Activated T-helper 2 cell treated with anti-CD3 and anti-CD28 coated beads, Interferon-gamma antibody, Interleukin-2, Interleukin-4, amounts not matched to agents 10 μg/mL and 5 μg/mL and 100 μg/mL, durations not matched to agents 14 hours and 24 hours and 36 hours (primary cell): ENCODE measurements around the gene SEC61A1. TPM values are rescaled to one million over a fixed set of nuclear protein-coding genes. Genes with fewer than 3 reads are reported as not detected.

Experiments
- DNase-seq: peaks from one replicate; pipeline ENCODE4 v3.0.0; 2021; ENCODE audit warnings: low spot score
- H3K27ac Mint-ChIP-seq: one replicate; pipeline ENCODE4 v1.8.0; 2021; ENCODE audit warnings: mixed read lengths
- H3K27me3 Mint-ChIP-seq: one replicate; pipeline ENCODE4 v1.8.0; 2021; ENCODE audit warnings: low read depth, mixed read lengths
- H3K36me3 Mint-ChIP-seq: one replicate; pipeline ENCODE4 v1.8.0; 2021; ENCODE audit warnings: low read depth, mixed read lengths
- H3K4me1 Mint-ChIP-seq: one replicate; pipeline ENCODE4 v1.8.0; 2021; ENCODE audit warnings: low read depth, mixed read lengths
- H3K4me3 Mint-ChIP-seq: one replicate; pipeline ENCODE4 v1.8.0; 2021; ENCODE audit warnings: low read depth, mild to moderate bottlenecking, moderate library complexity, mixed read lengths
- H3K9me3 Mint-ChIP-seq: one replicate; pipeline ENCODE4 v1.8.0; 2021; ENCODE audit warnings: mixed read lengths
- intact Hi-C: fragments of 100-400 bp; cut with micrococcal nuclease; formaldehyde crosslinking; loops from one replicate; pipeline ENCODE4 v1.15.1; 2023
- total RNA-seq: library from RNA; stranded (reverse); gene quantifications from 2 replicates; pipeline ENCODE4 v1.2.3, GENCODE V29; 2022

The SEC61A1 gene
- total RNA-seq, 1 donor from 2014 or later, result 217 TPM

GRCh38 chr3:128064962-128065361 lies 12.7 kb downstream of the SEC61A1 start:
- no peak overlapping the region for H3K4me3 Mint-ChIP-seq
- no peaks in the 10 kb centered on the region for H3K9me3 Mint-ChIP-seq
- no peak for DNase-seq
- intact Hi-C loops, result no loop called here
- peaks cover 3% of the 10 kb centered on the region for H3K4me1 Mint-ChIP-seq
- H3K36me3 Mint-ChIP-seq, result peaks cover 90% of the 10 kb centered on the region
- H3K27ac Mint-ChIP-seq, result no peak overlapping the region
- no peaks in the 10 kb centered on the region for H3K27me3 Mint-ChIP-seq

GRCh38 chr3:128066114-128066513 lies 13.9 kb downstream of the SEC61A1 start:
- H3K4me3 Mint-ChIP-seq, result no peak overlapping the region
- H3K27me3 Mint-ChIP-seq, result no peaks in the 10 kb centered on the region
- H3K36me3 Mint-ChIP-seq, result peaks cover 90% of the 10 kb centered on the region
- peaks cover 3% of the 10 kb centered on the region for H3K4me1 Mint-ChIP-seq
- H3K27ac Mint-ChIP-seq, result no peak overlapping the region
- no peaks in the 10 kb centered on the region for H3K9me3 Mint-ChIP-seq
- intact Hi-C loops, result no loop called here
- DNase-seq, result no peak

GRCh38 chr3:128066676-128067075 lies 14.4 kb downstream of the SEC61A1 start:
- no peak for DNase-seq
- Mint-ChIP-seq H3K4me3 (no peak overlapping the region), H3K27me3 (no peaks in the 10 kb centered on the region), H3K27ac (no peak overlapping the region), H3K9me3 (no peaks in the 10 kb centered on the region), H3K4me1 (peaks cover 2% of the 10 kb centered on the region), H3K36me3 (peaks cover 87% of the 10 kb centered on the region)
- intact Hi-C loops, result no loop called here

- Mint-ChIP-seq H3K27me3 (no peaks in the 10 kb centered on the region), H3K4me3 (no peak overlapping the region), H3K4me1 (peaks cover 2% of the 10 kb centered on the region), H3K36me3 (peaks cover 82% of the 10 kb centered on the region), H3K27ac (no peak overlapping the region), H3K9me3 (no peaks in the 10 kb centered on the region)
- no peak for DNase-seq
- intact Hi-C loops, result no loop called here
Observed at GRCh38 chr3:128067489-128067888, 15.3 kb downstream of the SEC61A1 start.

- peak overlapping the region; percentile 64 for H3K27ac Mint-ChIP-seq
Observed at GRCh38 chr3:128068156-128068620, 16.0 kb downstream of the SEC61A1 start.

GRCh38 chr3:128069271-128069670 lies 17.0 kb downstream of the SEC61A1 start:
- Mint-ChIP-seq H3K27ac (no peak overlapping the region), H3K36me3 (peaks cover 69% of the 10 kb centered on the region), H3K27me3 (no peaks in the 10 kb centered on the region), H3K4me1 (no peaks in the 10 kb centered on the region), H3K4me3 (no peak overlapping the region), H3K9me3 (no peaks in the 10 kb centered on the region)
- DNase-seq, result no peak
- intact Hi-C loops, result no loop called here

More at GRCh38 chr3:128068156-128068620, 16.0 kb downstream of the SEC61A1 start:
- Mint-ChIP-seq H3K4me3 (no peak overlapping the region), H3K36me3 (peaks cover 75% of the 10 kb centered on the region), H3K9me3 (no peaks in the 10 kb centered on the region), H3K27me3 (no peaks in the 10 kb centered on the region), H3K4me1 (peaks cover 2% of the 10 kb centered on the region)
- intact Hi-C loops, result no loop called here
- DNase-seq, result no peak

GRCh38 chr3:128070898-128071591 lies 18.8 kb downstream of the SEC61A1 start:
- Mint-ChIP-seq H3K4me3 (no peak overlapping the region), H3K9me3 (no peaks in the 10 kb centered on the region), H3K27me3 (no peaks in the 10 kb centered on the region), H3K4me1 (peaks cover 6% of the 10 kb centered on the region), H3K27ac (no peak overlapping the region), H3K36me3 (peaks cover 60% of the 10 kb centered on the region)
- DNase-seq, result no peak
- intact Hi-C loops, result no loop called here

GRCh38 chr3:128071771-128072453 lies 19.7 kb downstream of the SEC61A1 start:
- intact Hi-C loops, result no loop called here
- Mint-ChIP-seq H3K4me1 (peaks cover 6% of the 10 kb centered on the region), H3K36me3 (peaks cover 53% of the 10 kb centered on the region), H3K27me3 (no peaks in the 10 kb centered on the region), H3K27ac (no peak overlapping the region), H3K4me3 (no peak overlapping the region), H3K9me3 (no peaks in the 10 kb centered on the region)
- DNase-seq, result no peak

- intact Hi-C loops, result no loop called here
- no peak for DNase-seq
- no peak overlapping the region for H3K27ac Mint-ChIP-seq
- peaks cover 6% of the 10 kb centered on the region for H3K4me1 Mint-ChIP-seq
- no peaks in the 10 kb centered on the region for H3K9me3 Mint-ChIP-seq
- no peaks in the 10 kb centered on the region for H3K27me3 Mint-ChIP-seq
- peaks cover 46% of the 10 kb centered on the region for H3K36me3 Mint-ChIP-seq
- H3K4me3 Mint-ChIP-seq, result no peak overlapping the region
Observed at GRCh38 chr3:128072454-128073184, 20.4 kb downstream of the SEC61A1 start.

- Mint-ChIP-seq H3K36me3 (peaks cover 46% of the 10 kb centered on the region), H3K4me3 (no peak overlapping the region), H3K27ac (no peak overlapping the region), H3K27me3 (no peaks in the 10 kb centered on the region), H3K9me3 (no peaks in the 10 kb centered on the region), H3K4me1 (peaks cover 6% of the 10 kb centered on the region)
- intact Hi-C loops, result no loop called here
- DNase-seq, result no peak
Observed at GRCh38 chr3:128073185-128073725, 21.0 kb downstream of the SEC61A1 start.

- peaks cover 6% of the 10 kb centered on the region for H3K4me1 Mint-ChIP-seq
- no peaks in the 10 kb centered on the region for H3K9me3 Mint-ChIP-seq
- H3K36me3 Mint-ChIP-seq, result peaks cover 46% of the 10 kb centered on the region
- H3K27me3 Mint-ChIP-seq, result no peaks in the 10 kb centered on the region
- DNase-seq, result no peak
- no peak overlapping the region for H3K4me3 Mint-ChIP-seq
- intact Hi-C loops, result loop anchor here (2.0 kb wide), 1 partner anchor 21 kb away; the partner anchor contains the start of gene SEC61A1
- no peak overlapping the region for H3K27ac Mint-ChIP-seq
Observed at GRCh38 chr3:128073807-128074206, 21.6 kb downstream of the SEC61A1 start.

GRCh38 chr3:128074851-128075521 lies 22.7 kb downstream of the SEC61A1 start:
- no peak for DNase-seq
- Mint-ChIP-seq H3K27ac (no peak overlapping the region), H3K4me1 (peaks cover 6% of the 10 kb centered on the region), H3K27me3 (no peaks in the 10 kb centered on the region), H3K4me3 (no peak overlapping the region), H3K36me3 (peaks cover 49% of the 10 kb centered on the region), H3K9me3 (no peaks in the 10 kb centered on the region)
- intact Hi-C loops, result loop anchor here (2.0 to 5.0 kb wide), 2 partner anchors 22 to 532 kb away; partner anchors contain the start of gene SEC61A1
